PC-9 (cell line): ENCODE results near the gene FNDC10.

ENCODE experiments used
- EZH2 ChIP-seq: fragments of 200-600 bp; sonication (generic); IDR thresholded peaks from 2 replicates; pipeline ENCODE4 v1.8.0; 2017; ENCODE audit warnings: antibody characterized with exemption, low read depth
- TF ChIP-seq, protein P1 (sequence below): fragments of 200-600 bp; sonication (generic); conservative IDR thresholded peaks from 2 replicates; pipeline ENCODE4 v1.6.1; 2017; ENCODE audit warnings: mixed run types, antibody characterized with exemption, mild to moderate bottlenecking, moderate library complexity

DNA sequence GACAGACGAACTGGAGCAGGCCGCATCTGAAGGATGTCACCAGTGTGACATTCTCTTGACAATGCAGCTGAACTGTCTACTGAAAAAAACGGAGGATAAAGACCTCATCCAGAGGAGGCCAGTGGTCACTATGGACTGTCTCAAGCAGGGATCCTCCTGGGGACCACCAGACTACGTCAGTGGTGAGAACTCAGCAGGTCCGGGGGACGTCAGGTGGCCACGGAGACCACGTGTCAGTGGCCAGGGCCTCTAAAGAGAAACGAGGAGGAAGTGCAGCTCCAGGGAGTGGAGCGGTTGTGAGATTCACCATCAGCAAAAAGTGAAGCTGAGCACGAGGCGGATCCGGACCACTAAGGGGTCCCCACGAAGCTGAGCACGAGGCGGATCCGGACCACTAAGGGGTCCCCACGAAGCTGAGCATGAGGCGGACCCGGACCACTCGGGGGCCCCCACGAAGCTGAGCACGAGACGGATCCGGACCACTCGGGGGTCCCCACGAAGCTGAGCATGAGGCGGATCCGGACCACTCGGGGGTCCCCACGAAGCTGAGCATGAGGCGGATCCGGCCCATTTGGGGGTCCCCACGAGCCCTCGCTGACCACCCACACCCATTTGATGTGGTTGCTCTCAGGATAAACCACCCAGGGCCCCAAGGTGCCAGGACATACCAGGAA lies 46.0 kb downstream of the FNDC10 start:
- TF ChIP-seq, protein P1, sequence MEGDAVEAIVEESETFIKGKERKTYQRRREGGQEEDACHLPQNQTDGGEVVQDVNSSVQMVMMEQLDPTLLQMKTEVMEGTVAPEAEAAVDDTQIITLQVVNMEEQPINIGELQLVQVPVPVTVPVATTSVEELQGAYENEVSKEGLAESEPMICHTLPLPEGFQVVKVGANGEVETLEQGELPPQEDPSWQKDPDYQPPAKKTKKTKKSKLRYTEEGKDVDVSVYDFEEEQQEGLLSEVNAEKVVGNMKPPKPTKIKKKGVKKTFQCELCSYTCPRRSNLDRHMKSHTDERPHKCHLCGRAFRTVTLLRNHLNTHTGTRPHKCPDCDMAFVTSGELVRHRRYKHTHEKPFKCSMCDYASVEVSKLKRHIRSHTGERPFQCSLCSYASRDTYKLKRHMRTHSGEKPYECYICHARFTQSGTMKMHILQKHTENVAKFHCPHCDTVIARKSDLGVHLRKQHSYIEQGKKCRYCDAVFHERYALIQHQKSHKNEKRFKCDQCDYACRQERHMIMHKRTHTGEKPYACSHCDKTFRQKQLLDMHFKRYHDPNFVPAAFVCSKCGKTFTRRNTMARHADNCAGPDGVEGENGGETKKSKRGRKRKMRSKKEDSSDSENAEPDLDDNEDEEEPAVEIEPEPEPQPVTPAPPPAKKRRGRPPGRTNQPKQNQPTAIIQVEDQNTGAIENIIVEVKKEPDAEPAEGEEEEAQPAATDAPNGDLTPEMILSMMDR, result no peak
- TF ChIP-seq EZH2, result no peak
